ENCODE results near the gene CERS1. TPM values are rescaled to one million over a fixed set of nuclear protein-coding genes. Genes with fewer than 3 reads are reported as not detected.
"Not testable (repeated sequence)": the region's sequence is repeated elsewhere in the genome, so short reads cannot be mapped to it uniquely, and the experiment has no call there.

Gene CERS1
- total RNA-seq, 3 donors from 2014 or later: 0.17 to 1.3 (median 0.39) TPM

- DNase-seq: no peak
- intact Hi-C loops (cut with DNase I, micrococcal nuclease): no loop called here
- no peak for ATAC-seq
- no peaks in the 10 kb centered on the region for H3K9me3 ChIP-seq
- no peak for TF ChIP-seq CTCF (IDR thresholded peaks at IDR 0.05)
- no peaks in the 10 kb centered on the region for H3K4me1 ChIP-seq (ENCODE audit: low read depth)
- H3K4me3 ChIP-seq: no peak overlapping the region
- H3K36me3 ChIP-seq (ENCODE audit: low read depth): peaks cover 6% of the 10 kb centered on the region
Measured at GRCh38 chr19:18906605-18907519, 10.9 kb upstream of the CERS1 start.

GRCh38 chr19:18905513-18906236 lies 9.7 kb upstream of the CERS1 start:
- DNase-seq (no peak), ATAC-seq (no peak)
- no peaks in the 10 kb centered on the region for H3K4me1 ChIP-seq (ENCODE audit: low read depth)
- intact Hi-C loops (cut with DNase I, micrococcal nuclease): no loop called here
- H3K9me3 ChIP-seq: no peaks in the 10 kb centered on the region
- H3K36me3 ChIP-seq (ENCODE audit: low read depth): peaks cover 6% of the 10 kb centered on the region
- no peak overlapping the region for H3K4me3 ChIP-seq
- no peak for TF ChIP-seq CTCF (IDR thresholded peaks at IDR 0.05)

- Histone ChIP-seq H3K9me3 (no peaks in the 10 kb centered on the region), H3K36me3 (ENCODE audit: low read depth) (peaks cover 6% of the 10 kb centered on the region), H3K4me3 (no peak overlapping the region), H3K4me1 (ENCODE audit: low read depth) (no peaks in the 10 kb centered on the region)
- ATAC-seq: no peak
- intact Hi-C loops (cut with DNase I, micrococcal nuclease): no loop called here
- DNase-seq: no peak
- no peak for TF ChIP-seq CTCF (IDR thresholded peaks at IDR 0.05)
Measured at GRCh38 chr19:18905058-18905456, 9.1 kb upstream of the CERS1 start.

- no peak for TF ChIP-seq CTCF (IDR thresholded peaks at IDR 0.05)
- DNase-seq (no peak), ATAC-seq (no peak)
- H3K9me3 ChIP-seq: no peaks in the 10 kb centered on the region
- intact Hi-C loops (cut with DNase I, micrococcal nuclease): no loop called here
- H3K4me3 ChIP-seq: no peak overlapping the region
- H3K36me3 ChIP-seq (ENCODE audit: low read depth): peaks cover 6% of the 10 kb centered on the region
- no peaks in the 10 kb centered on the region for H3K4me1 ChIP-seq (ENCODE audit: low read depth)
Measured at GRCh38 chr19:18904334-18905057, 8.5 kb upstream of the CERS1 start.

GRCh38 chr19:18903156-18904037 lies 7.4 kb upstream of the CERS1 start:
- no peak for TF ChIP-seq CTCF (IDR thresholded peaks at IDR 0.05)
- DNase-seq: no peak
- Histone ChIP-seq H3K4me3 (no peak overlapping the region), H3K4me1 (ENCODE audit: low read depth) (no peaks in the 10 kb centered on the region), H3K9me3 (no peaks in the 10 kb centered on the region), H3K36me3 (ENCODE audit: low read depth) (peaks cover 6% of the 10 kb centered on the region)
- no peak for ATAC-seq
- intact Hi-C loops (cut with DNase I, micrococcal nuclease): no loop called here

GRCh38 chr19:18902519-18902918 lies 6.6 kb upstream of the CERS1 start:
- H3K4me3 ChIP-seq; intact Hi-C loops (cut with DNase I, micrococcal nuclease); ATAC-seq; H3K4me1 ChIP-seq (ENCODE audit: low read depth); H3K9me3 ChIP-seq; H3K36me3 ChIP-seq (ENCODE audit: low read depth); DNase-seq: not testable (repeated sequence)
